Central memory CD8-positive, alpha-beta T cell (primary cell): ENCODE measurements around the gene TPSG1.

Experiments used
- ATAC-seq: fragments of 150-1000 bp; cut with Tn5 transposase; replicated peaks from 2 replicates; pipeline ENCODE4 v1.10.0; 2022; ENCODE audit warnings: mild to moderate bottlenecking, moderate FRiP score, moderate number of reproducible peaks; ENCODE audit not compliant: poor library complexity, severe bottlenecking; ENCODE audit errors: extremely low read depth
- DNase-seq, 2 donors: peaks; one replicate each; pipeline ENCODE4 v3.0.0; 2021; ENCODE audit warnings: low spot score in 2 of 2
- H3K27ac Mint-ChIP-seq: one replicate; pipeline ENCODE4 v1.8.0; 2022; ENCODE audit warnings: low read depth, mild to moderate bottlenecking, moderate library complexity, mixed read lengths
- H3K27me3 Mint-ChIP-seq: one replicate; pipeline ENCODE4 v1.8.0; 2022; ENCODE audit warnings: mixed read lengths
- H3K36me3 Mint-ChIP-seq: one replicate; pipeline ENCODE4 v1.8.0; 2022; ENCODE audit warnings: mild to moderate bottlenecking, moderate library complexity, mixed read lengths; ENCODE audit not compliant: insufficient read depth
- H3K4me1 Mint-ChIP-seq: one replicate; pipeline ENCODE4 v1.8.0; 2022; ENCODE audit warnings: mixed read lengths
- H3K4me3 Mint-ChIP-seq: one replicate; pipeline ENCODE4 v1.8.0; 2022; ENCODE audit warnings: mild to moderate bottlenecking, moderate library complexity, mixed read lengths
- H3K9me3 Mint-ChIP-seq: one replicate; pipeline ENCODE4 v1.8.0; 2022; ENCODE audit warnings: mixed read lengths

The TPSG1 gene

GRCh38 chr16:1178295-1178910, 46.7 kb downstream of the TPSG1 start:
- Mint-ChIP-seq H3K4me1 (no peaks in the 10 kb centered on the region), H3K27me3 (no peaks in the 10 kb centered on the region), H3K9me3 (no peaks in the 10 kb centered on the region), H3K4me3 (no peak overlapping the region), H3K27ac (no peak overlapping the region), H3K36me3 (no peaks in the 10 kb centered on the region)
- DNase-seq: no peak
- no peak for ATAC-seq

- no peak for DNase-seq
- Mint-ChIP-seq H3K9me3 (no peaks in the 10 kb centered on the region), H3K27me3 (no peaks in the 10 kb centered on the region), H3K4me1 (no peaks in the 10 kb centered on the region), H3K27ac (no peak overlapping the region), H3K4me3 (no peak overlapping the region), H3K36me3 (no peaks in the 10 kb centered on the region)
- no peak for ATAC-seq
These were observed 47.3 kb downstream of the TPSG1 start for GRCh38 chr16:1177750-1178149.

GRCh38 chr16:1177053-1177452, 48.0 kb downstream of the TPSG1 start:
- DNase-seq (no peak), ATAC-seq (no peak)
- Mint-ChIP-seq H3K9me3 (no peaks in the 10 kb centered on the region), H3K4me3 (no peak overlapping the region), H3K27ac (no peak overlapping the region), H3K4me1 (no peaks in the 10 kb centered on the region), H3K36me3 (no peaks in the 10 kb centered on the region), H3K27me3 (no peaks in the 10 kb centered on the region)

- Mint-ChIP-seq H3K27ac (no peak overlapping the region), H3K4me3 (no peak overlapping the region), H3K4me1 (no peaks in the 10 kb centered on the region), H3K9me3 (no peaks in the 10 kb centered on the region), H3K36me3 (no peaks in the 10 kb centered on the region), H3K27me3 (no peaks in the 10 kb centered on the region)
- ATAC-seq: no peak
- DNase-seq: no peak
These were observed 48.7 kb downstream of the TPSG1 start for GRCh38 chr16:1176280-1176897.

- H3K9me3 Mint-ChIP-seq: no peaks in the 10 kb centered on the region
- no peaks in the 10 kb centered on the region for H3K4me1 Mint-ChIP-seq
- H3K27ac Mint-ChIP-seq: no peak overlapping the region
- DNase-seq (no peak), ATAC-seq (no peak)
- no peak overlapping the region for H3K4me3 Mint-ChIP-seq
- H3K27me3 Mint-ChIP-seq: no peaks in the 10 kb centered on the region
- no peaks in the 10 kb centered on the region for H3K36me3 Mint-ChIP-seq
These were observed 49.3 kb downstream of the TPSG1 start for GRCh38 chr16:1175566-1176279.

GRCh38 chr16:1174477-1175357, 50.4 kb downstream of the TPSG1 start:
- ATAC-seq (no peak), DNase-seq (no peak)
- Mint-ChIP-seq H3K9me3 (no peaks in the 10 kb centered on the region), H3K27me3 (no peaks in the 10 kb centered on the region), H3K4me1 (no peaks in the 10 kb centered on the region), H3K27ac (no peak overlapping the region), H3K36me3 (no peaks in the 10 kb centered on the region), H3K4me3 (no peak overlapping the region)

GRCh38 chr16:1173788-1174451, 51.1 kb downstream of the TPSG1 start:
- H3K36me3 Mint-ChIP-seq: no peaks in the 10 kb centered on the region
- no peaks in the 10 kb centered on the region for H3K4me1 Mint-ChIP-seq
- no peak for DNase-seq
- no peaks in the 10 kb centered on the region for H3K9me3 Mint-ChIP-seq
- H3K27ac Mint-ChIP-seq: no peak overlapping the region
- no peaks in the 10 kb centered on the region for H3K27me3 Mint-ChIP-seq
- ATAC-seq: no peak
- no peak overlapping the region for H3K4me3 Mint-ChIP-seq

- H3K36me3 Mint-ChIP-seq: no peaks in the 10 kb centered on the region
- DNase-seq (no peak), ATAC-seq (no peak)
- no peaks in the 10 kb centered on the region for H3K27me3 Mint-ChIP-seq
- no peaks in the 10 kb centered on the region for H3K9me3 Mint-ChIP-seq
- H3K4me1 Mint-ChIP-seq: no peaks in the 10 kb centered on the region
- no peak overlapping the region for H3K27ac Mint-ChIP-seq
- no peak overlapping the region for H3K4me3 Mint-ChIP-seq
These were observed 52.4 kb downstream of the TPSG1 start for GRCh38 chr16:1172651-1173050.

GRCh38 chr16:1171854-1172428, 53.1 kb downstream of the TPSG1 start:
- H3K9me3 Mint-ChIP-seq: no peaks in the 10 kb centered on the region
- DNase-seq (no peak), ATAC-seq (no peak)
- no peak overlapping the region for H3K4me3 Mint-ChIP-seq
- no peak overlapping the region for H3K27ac Mint-ChIP-seq
- H3K36me3 Mint-ChIP-seq: no peaks in the 10 kb centered on the region
- no peaks in the 10 kb centered on the region for H3K27me3 Mint-ChIP-seq
- H3K4me1 Mint-ChIP-seq: no peaks in the 10 kb centered on the region
